HG02798 (cell line): ENCODE data around the gene BMP7.
"Not testable (repeated sequence)": the region's sequence is repeated elsewhere in the genome, so short reads cannot be mapped to it uniquely, and the experiment has no call there.

Source experiments
- ATAC-seq: cut with Tn5 transposase; IDR thresholded peaks from one replicate; pipeline ENCODE4 v1.9.1; 2021; ENCODE audit warnings: mild to moderate bottlenecking; ENCODE audit not compliant: unreplicated experiment, poor library complexity

BMP7 gene

DNA sequence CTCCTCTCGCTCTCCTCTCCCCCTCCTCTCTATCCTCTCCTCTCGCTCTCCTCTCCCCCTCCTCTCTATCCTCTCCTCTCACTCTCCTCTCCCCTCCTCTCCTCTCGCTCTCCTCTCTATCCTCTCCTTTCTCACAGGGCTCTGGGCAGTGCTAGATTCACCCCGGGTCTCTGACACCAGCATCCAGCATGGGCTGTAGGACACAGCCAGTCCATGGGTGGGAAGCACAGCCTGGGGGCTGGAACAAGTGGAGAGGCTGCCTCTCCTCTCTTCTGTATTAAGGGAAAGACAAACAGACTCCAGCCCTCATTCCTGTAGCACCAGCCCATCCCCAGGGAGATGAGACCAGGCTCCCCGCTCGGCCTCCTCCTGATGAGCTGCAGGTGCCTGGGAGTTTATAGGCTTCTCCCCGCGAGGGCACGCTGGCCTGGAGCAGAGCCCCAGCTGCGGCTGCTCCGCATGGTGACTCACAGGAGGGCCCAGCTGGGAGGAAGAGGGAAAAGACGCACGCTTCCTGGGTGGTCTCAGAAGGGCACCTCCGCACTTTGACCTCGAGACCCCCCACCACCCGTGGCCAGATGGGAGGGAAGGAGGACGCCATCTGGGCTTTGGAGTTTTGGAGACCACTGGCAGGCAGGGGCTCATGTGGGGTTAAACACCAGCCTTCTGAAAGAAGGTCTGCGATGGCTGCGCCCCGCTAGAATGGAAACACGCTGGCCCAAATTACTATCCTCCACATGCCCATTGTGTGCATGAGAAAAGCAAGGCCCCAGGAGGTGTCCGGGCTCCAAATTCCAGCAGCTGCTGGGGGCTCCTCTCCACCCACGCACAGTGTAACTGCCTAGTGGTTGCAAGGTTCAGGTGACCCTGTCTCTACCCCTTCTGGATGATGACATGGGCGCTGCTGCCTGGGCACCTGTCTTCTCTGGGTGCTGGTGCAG is 68.0 kb downstream of the BMP7 start:
- no peak for ATAC-seq

DNA sequence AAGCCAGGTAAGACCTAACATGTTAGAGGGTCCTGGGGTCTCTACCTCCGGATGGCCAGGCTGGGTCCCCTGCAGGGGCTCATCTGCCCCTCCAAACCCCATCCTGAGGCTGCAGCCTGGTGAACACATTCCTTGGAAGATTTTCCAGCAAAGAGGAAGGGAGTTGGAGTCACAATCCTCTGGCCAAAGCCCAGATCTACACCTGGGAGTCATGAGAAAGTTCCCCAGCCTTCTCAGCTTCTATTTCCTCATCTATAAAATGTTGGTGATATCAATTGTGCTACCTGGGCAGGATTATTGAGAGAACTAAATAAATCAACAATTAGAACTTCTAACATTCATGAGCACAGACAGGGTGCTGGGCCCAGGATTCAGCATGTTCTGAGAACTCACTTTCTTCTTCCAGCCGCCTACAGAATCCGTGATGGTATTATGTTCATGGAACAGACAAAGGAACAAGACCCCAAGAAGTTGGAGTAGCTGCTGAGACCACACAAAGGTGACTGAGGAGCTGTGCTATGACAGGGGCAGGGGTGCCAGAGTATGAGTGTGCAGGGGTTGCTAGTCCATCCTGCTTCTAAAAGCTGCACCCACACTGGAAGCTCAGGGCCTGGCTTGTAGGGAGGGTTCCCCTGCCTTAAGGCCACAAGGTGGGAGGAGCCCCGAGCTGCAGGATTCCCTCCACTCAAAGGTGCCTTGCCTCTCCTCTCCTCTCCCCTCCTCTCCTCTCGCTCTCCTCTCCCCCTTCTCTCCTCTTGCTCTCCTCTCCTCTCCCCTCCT is 68.9 kb downstream of the BMP7 start:
- no peak for ATAC-seq

DNA sequence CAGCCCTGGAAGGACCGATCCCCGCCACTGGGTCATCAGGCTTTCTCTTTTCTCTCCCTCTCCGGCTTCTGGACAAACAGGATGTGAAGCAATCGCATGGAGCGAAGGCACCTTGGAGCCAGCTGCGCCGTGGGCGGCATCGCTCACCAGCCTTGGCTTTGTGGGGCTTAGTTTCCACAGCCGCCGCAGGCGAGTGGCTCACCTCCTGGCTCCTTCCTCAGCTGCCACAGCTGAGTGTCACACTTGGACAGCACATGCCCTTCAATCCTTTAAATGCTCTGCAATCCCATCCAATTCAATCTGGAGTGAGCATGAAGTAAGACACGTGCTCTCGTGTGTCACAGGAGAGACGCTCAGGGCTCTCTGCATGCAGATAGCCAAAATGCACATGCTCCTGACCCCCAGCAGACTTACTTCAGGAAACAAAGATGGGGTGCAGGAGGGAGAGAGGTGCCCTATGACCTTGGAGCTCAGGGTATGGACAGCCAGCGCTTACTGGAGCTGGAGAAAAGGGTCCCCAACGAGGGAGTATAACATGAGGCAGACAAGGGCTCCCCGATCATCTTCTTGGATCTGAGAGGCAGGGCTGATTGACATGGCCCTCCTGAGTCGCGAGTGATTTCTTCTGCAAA is 70.9 kb downstream of the BMP7 start:
- ATAC-seq, result no peak

DNA sequence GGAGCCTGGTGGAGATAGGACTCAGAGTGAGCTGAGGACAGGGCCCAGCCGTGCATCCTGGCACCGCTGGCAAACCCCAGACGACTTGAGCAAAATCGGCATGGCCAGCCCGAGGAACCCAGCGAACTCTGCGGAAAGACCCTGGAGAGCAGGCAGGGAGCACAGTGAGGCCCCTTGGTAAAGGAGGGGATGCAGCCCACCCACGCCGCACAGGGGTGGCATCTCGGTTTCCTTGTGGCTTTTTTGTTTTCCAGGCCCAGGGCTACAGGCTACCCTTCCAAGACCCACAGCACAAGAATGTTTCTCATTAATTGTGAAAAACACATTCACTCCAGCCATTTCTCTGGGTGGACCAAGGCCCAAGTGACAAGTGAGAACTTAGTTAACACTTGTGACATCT is 71.4 kb downstream of the BMP7 start:
- no peak for ATAC-seq

- ATAC-seq, result no peak
Observed at GRCh38 chr20:57194154-57194553, 72.3 kb downstream of the BMP7 start.

DNA sequence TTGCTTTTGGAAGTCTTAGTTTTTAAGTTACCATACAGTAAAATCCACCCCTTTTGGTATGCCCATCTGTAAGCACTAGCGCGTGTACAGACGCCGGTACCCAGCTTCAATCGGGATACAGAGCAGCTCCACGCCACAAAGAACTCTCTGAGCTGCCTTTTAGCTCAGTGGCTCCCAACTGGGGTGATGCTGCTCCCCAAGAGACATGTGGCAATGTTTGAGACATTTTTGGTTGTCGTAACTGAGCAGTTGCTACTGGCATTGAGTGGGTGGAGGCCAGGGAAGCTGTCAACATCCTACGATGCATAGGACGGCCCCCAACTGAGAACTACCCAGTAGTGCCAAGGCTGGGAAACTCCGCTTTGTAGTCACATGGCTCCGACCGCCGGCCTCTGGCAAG is 73.3 kb downstream of the BMP7 start:
- ATAC-seq, result no peak

GRCh38 chr20:57192311-57192710 is 74.1 kb downstream of the BMP7 start:
- no peak for ATAC-seq

GRCh38 chr20:57191265-57191638 is 75.2 kb downstream of the BMP7 start:
- not testable (repeated sequence) for ATAC-seq

DNA sequence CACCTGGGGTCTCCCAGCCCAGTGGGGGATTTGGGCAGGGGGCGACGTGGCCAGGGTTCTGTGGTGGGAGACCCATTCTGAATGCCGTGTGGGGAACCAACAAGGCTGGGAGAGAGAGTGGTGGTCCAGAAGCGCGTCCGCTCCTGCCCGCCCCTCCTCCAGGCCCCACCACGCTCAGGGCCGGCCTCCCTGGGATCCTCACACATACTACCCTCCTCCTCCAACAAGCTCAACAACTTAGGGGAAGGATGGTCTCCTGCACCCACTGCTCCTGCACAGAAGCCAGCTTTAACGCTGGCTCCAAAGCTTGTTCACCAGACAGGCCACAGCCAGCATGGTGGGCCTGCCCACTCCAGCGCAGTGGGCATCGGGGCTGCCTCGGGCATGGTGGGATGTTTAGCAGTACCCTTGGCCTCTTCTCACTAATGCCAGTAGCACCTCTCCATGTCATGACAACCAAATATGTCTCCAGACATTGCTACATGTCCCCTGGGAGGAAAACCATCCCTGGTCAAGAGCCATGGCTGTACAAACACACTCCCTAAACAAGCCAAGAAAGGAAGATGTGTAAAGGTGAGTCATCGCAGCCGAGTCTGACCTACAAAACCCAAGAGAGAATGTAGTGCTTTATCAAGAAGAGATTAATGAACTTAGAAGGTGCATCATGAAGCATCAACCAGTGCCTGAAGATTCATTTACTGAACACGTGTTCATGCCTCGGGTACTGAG is 75.7 kb downstream of the BMP7 start:
- ATAC-seq, result no peak

- ATAC-seq, result no peak
Observed at GRCh38 chr20:57189713-57190112, 76.7 kb downstream of the BMP7 start.

- ATAC-seq, result no peak
Observed at GRCh38 chr20:57188576-57189079, 77.8 kb downstream of the BMP7 start.

DNA sequence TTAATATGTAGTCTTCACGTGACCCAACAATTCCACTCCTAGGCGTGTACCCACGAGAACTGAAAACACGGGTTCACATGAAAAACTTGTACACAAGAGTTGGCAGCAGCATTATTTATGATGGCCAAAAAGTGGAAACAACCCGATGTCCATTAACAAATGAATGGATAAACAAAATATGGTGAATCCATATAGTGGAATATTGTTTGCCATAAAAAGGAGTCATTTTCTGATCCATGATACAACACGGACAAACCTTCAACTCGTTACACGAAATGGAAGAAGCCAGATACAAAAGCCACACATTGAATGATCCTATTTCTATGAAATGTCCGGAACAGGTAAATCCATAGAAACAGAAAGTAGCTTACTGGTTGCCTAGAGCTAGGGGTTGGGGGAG is 78.4 kb downstream of the BMP7 start:
- no peak for ATAC-seq

DNA sequence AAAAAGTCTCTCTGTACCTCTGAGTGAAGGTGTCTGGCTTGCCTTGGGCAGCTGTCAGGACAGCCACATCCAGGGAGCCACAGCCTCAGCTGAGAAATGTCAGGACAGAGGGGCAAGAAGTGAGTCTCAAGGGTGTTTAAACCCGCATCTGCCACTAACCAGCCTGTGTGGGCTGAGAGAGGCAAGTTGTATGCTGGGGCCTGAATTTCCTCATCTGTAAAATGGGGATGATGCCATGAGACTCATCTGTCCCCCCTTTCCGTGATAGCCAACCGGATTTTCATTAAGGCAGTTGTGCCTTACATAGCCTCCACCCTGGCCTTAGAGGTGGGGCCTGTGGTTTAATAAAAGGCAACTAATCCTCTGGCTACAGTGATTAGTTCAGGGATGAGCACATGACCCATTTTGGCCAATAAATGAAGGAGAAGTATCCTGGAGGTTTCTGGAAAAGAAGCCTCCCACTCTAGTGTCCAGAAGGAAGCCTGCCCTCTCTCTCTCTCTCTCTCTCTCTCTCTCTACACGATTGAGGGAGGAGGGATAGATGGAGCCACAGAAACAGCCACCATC is 79.3 kb downstream of the BMP7 start:
- no peak for ATAC-seq

GRCh38 chr20:57186192-57186591 is 80.2 kb downstream of the BMP7 start:
- no peak for ATAC-seq

DNA sequence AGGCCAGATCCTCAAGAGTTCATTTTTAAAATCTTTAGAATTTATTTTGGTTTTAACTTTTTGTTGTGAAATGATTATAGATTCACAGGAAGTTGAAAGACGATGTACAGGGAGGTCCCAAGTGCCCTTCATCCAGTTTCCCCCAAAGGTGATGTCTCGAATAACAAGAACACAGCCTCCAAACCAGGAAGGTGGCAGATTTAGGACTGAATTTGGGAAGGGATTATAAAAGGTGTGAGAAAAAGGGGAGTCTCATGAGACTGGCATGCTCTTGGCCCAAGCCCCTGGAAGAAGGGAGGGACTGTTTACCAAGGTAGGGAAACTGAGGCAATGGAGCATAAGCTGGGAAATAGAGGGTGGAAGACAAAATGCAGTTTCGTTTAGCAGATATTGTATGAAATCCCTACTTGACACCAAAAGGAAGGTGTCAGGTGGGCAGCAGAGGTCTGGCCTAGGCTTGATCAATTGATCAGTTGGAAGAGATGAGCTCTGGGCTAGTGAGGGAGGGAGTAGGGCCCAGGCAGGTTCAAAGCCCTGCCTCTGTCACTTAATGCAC is 81.2 kb downstream of the BMP7 start:
- no peak for ATAC-seq

DNA sequence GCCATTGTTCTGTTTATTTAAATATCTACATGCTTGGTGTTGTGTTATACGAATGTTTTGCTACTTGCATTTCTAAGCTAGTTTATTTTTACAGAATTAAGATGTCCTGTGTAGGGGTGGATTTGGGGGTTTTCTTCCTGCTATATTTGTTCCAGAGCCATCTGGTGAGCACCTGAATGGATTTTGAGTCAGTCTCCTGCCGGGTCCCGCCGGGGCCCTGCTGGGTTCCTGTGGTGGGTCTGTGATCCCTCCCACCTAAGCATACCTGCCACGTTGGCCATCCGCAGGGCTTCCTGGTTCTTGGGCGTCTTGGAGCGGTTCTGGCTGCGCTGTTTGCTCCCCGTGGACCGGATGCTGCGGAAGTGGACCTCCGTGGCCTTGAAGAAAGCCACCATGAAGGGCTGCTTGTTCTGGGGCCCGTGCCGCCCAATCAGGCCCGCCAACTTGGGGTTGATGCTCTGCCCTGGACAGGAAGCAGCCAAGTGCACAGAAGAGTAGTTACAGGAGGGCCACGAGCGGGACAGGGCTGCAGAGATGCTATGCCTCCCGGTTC is 82.9 kb downstream of the BMP7 start:
- no peak for ATAC-seq

DNA sequence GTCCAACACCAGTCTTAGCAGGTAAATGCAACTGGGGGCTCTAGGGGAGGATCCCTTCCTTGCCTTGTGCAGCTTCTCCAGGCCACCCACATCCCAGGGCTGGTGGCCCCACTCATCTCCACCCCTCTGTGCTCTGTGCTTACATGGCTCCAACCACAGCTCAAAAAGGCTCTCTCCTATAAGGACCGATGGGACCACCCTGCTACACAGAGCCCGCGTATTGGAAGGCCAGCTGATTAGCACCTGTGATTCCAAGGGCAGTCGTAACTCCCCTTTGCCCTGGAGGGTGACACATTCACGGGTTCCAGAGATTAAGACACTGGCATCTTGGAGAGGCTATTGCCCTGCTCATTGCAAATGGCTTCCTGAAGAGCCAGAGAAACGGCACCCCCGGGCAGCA is 84.8 kb downstream of the BMP7 start:
- no peak for ATAC-seq

GRCh38 chr20:57180954-57181353 is 85.5 kb downstream of the BMP7 start:
- no peak for ATAC-seq

- ATAC-seq, result no peak
Observed at GRCh38 chr20:57180387-57180786, 86.1 kb downstream of the BMP7 start.
